Measurements from ENCODE around the gene HK2. TPM values are rescaled to one million over a fixed set of nuclear protein-coding genes. Genes with fewer than 3 reads are reported as not detected.

The HK2 gene
- 100 to 1,000 TPM in 1 of 4 donors, 10 to 100 TPM in 3; 23.5 to 197 (median 27.3) TPM for total RNA-seq

DNA sequence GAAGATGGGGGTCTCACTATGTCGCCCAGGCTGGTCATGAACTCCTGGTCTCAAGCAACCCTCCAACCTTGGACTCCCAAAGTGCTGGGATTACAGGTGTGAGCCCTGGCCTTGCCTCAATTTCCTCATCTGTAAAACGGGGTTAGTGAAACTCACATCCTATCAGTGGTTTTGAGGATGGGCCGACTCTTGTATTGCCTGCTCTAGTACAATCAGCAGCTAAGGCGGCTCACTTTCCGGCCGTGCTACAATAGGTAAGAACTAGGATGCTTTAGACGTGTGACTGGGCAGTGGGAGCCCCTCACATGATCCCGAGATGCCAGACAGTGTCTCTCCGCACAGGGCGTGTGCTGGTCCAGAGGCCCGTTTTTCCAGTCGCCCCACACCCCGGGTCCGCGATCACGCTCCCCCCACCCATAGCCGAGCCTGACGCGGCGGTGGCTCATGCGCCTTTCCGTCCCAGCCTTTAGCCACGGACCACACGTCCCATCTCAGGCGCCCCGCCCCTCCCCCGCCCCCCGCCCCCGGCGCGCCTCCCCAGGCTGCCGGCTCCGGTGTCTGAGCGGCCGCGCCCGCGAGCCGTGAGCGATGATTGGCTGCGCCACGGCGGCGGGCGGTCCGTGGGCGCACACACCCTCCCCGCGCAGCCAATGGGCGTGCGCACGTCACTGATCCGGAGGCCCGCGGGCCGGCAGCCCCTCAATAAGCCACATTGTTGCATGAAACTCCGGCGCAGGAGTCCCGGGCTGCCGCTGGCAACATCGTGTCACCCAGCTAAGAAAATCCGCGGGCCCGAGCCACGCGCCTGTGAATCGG, at the start of gene HK2:
HK2 (plus strand) TSS at position 710 of the 816 bp plus-strand sequence. CDS start 454 bp downstream, outside the sequence.
- no peak for TF ChIP-seq CTCF (IDR thresholded peaks at IDR 0.05; ENCODE audit: low read depth)

GRCh38 chr2:74789271-74789670, 44.7 kb upstream of the HK2 start:
- no peak for TF ChIP-seq CTCF (IDR thresholded peaks at IDR 0.05; ENCODE audit: low read depth)

GRCh38 chr2:74792282-74792681, 41.6 kb upstream of the HK2 start:
- no peak for TF ChIP-seq CTCF (IDR thresholded peaks at IDR 0.05; ENCODE audit: low read depth)

DNA sequence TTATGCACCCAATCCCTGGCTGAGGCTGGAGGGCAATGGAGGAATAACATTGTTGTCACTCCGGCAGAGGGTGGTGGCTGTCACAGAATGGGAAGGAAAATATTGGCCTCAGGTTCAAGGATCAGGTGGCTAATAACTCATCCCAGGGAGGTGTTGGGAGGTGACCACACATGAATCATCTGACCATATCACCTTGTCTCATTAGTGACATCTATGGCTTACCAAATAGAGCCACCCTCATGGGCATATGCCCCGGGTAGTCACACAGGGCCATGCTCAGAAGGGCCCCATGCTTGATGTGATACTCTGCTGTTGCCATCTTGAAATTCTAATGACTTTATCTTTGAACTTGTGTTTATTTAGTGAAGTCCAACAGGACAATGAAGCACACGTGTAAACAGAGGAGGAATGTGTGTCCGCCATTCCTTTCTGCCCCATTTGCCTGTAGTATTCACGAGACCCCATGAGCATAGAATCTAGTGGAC, 27.5 kb upstream of the HK2 start:
- no peak for TF ChIP-seq CTCF (IDR thresholded peaks at IDR 0.05; ENCODE audit: low read depth)

DNA sequence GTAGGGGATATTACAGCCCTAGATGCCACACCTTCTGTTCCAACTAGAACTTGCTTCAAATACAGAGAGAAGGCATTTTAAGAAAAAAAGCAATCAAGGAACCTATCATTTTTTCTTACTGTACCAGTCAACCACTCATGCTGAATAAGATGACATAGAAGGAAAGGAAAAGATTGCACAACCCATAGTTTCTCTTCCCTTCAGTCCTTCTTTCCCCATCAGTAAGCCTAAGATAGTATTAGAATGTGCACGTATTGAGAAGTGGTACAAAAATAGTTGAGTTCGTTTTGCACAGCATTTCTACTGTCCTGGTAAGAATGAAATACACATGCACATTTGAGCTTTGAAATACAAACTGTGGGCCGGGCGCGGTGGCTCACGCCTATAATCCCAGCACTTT, 27.0 kb upstream of the HK2 start:
- no peak for TF ChIP-seq CTCF (IDR thresholded peaks at IDR 0.05; ENCODE audit: low read depth)

- no peak for TF ChIP-seq CTCF (IDR thresholded peaks at IDR 0.05; ENCODE audit: low read depth)
Measured at GRCh38 chr2:74812787-74813590, 20.9 kb upstream of the HK2 start.

DNA sequence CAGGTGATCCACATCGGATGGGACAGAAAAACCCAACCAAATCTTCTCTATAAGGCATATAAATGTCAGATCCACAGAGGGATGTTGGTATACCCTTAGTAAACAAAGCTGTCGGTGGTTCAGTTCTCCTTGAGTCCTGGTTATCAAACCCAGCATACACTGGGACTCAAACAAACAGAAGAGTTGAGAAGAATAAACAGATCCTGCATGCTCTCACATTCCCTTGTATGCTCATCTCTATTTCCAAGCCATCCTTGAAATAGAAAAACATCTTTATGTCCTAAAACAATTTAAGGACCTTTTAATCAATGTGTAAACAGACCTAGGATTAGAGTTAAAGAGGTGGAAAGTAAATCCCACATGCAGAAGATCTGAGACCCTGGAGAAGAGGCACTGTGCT, 19.8 kb upstream of the HK2 start:
- TF ChIP-seq CTCF (IDR thresholded peaks at IDR 0.05; ENCODE audit: low read depth) = no peak

Data from subcutaneous adipose tissue (tissue), 4 donors.